Psoas muscle (tissue), 8 donors: Measurements from ENCODE around the gene GLIS2. TPM values are rescaled to one million over a fixed set of nuclear protein-coding genes. Genes with fewer than 3 reads are reported as not detected.
A peak's percentile ranks its signal among the peaks of the same experiment; 100 is the strongest.

Source experiments
- ATAC-seq, 4 donors: fragments of 200-7000 bp; cut with Tn5 transposase; one replicate each; pipeline ENCODE4 v1.9.1; 2020; ENCODE audit warnings: moderate library complexity in 3 of 4, mild to moderate bottlenecking in 2 of 4
- DNase-seq, 2 donors: peaks; one replicate each; pipeline ENCODE4 v3.0.0-alpha.2; 2020
- H3K27ac ChIP-seq: fragments of 200-600 bp; one replicate; pipeline ENCODE4 v1.8.0; 2022
- H3K27me3 ChIP-seq, 3 donors: fragments of 200-600 bp in 1 of 3; one replicate each; pipeline versions ENCODE4 v1.6.1 to v1.8.0; 2013 to 2022; ENCODE audit warnings: low read length in 2 of 3, mild to moderate bottlenecking in 2 of 3, moderate library complexity in 1 of 3; ENCODE audit not compliant: insufficient read depth in 3 of 3
- H3K36me3 ChIP-seq, 2 donors: fragments of 200-600 bp in 1 of 2; one replicate each; pipeline versions ENCODE4 v1.6.1 to v1.8.0; 2013 to 2022; ENCODE audit warnings: low read depth in 1 of 2, mild to moderate bottlenecking in 1 of 2, moderate library complexity in 1 of 2; ENCODE audit not compliant: insufficient read depth in 1 of 2
- H3K4me1 ChIP-seq: fragments of 200-600 bp; one replicate; pipeline ENCODE4 v1.8.0; 2022
- H3K4me3 ChIP-seq: fragments of 200-600 bp; one replicate; pipeline ENCODE4 v1.8.0; 2022; ENCODE audit warnings: mild to moderate bottlenecking
- H3K9me3 ChIP-seq: fragments of 200-600 bp; one replicate; pipeline ENCODE4 v1.8.0; 2022
- CTCF ChIP-seq: fragments of 200-600 bp; IDR thresholded peaks from one replicate; pipeline ENCODE4 v1.8.0; 2022; ENCODE audit warnings: antibody characterized with exemption
- WGBS, 3 donors: extraction: QIAGEN DNeasy Blood & Tissue Kit; methylation state at CpG; one replicate each; pipeline versions ENCODE4 v1.1.6 to v1.1.7; 2013; 5-methylcytosine and 5-hydroxymethylcytosine counted together
- intact Hi-C, 2 donors: fragments of 100-400 bp; cut with DNase I; formaldehyde crosslinking; loops; one replicate each; pipeline versions ENCODE4 v1.11.0 to v1.14.2; 2022
- polyA plus RNA-seq, 3 donors: library from polyadenylated mRNA; stranded (reverse); fragments of 200-250 nt; gene quantifications; one replicate each; pipeline ENCODE4 v1.2.3, GENCODE V29; 2013
- total RNA-seq, 4 donors: library from RNA; stranded (reverse); fragmentation: NEBNext Ultra II Directional in 2 of 4; extraction: Animal tissue kit (Norgen Biotek cat#: 25700) in 2 of 4; gene quantifications; one replicate each; pipeline versions ENCODE4 v1.2.1 to v1.2.4, GENCODE V29; 2021 to 2023
- donor health status: healthy with polysubstance abuse.
- donor health status: DM: no; HTN: no; CAD: no; lungs with moderate emphysema.
- donor health status: Bipolar disorder and iron deficiency.
- donor health status: healthy.
- donor health status: DM: yes; HTN: yes; CAD: no.
- donor health status: DM: no; HTN: no; CAD: no.
- donor health status: DM: no; HTN: no; CAD: no.
- donor health status: DM: yes; HTN: yes; CAD: no.

GLIS2 gene
- total and polyA plus RNA-seq, 7 donors, result 0.96 to 3.3 (median 1.7) TPM

- DNase-seq (no peak), ATAC-seq (no peak)
- H3K27ac ChIP-seq, result no peak overlapping the region
- H3K27me3 ChIP-seq, result peaks cover 0 to 38% (median 5%) of the 10 kb centered on the region in 3 donors
- TF ChIP-seq CTCF, result no peak
- H3K4me1 ChIP-seq, result peaks cover 5% of the 10 kb centered on the region
- no peaks in the 10 kb centered on the region for H3K9me3 ChIP-seq
- H3K36me3 ChIP-seq, result no peaks in the 10 kb centered on the region
- H3K4me3 ChIP-seq, result peak overlapping the region; percentile 25
- WGBS, 3 donors, result 64 to 71% (median 67%) methylated on average over 13 of the region's 13 CpGs
- intact Hi-C loops, result no loop called here
Measured at GRCh38 chr16:4318451-4318910, 2.6 kb downstream of the GLIS2 start.

- peaks cover 5% of the 10 kb centered on the region for H3K4me1 ChIP-seq
- no peak overlapping the region for H3K27ac ChIP-seq
- H3K36me3 ChIP-seq, result no peaks in the 10 kb centered on the region
- peak overlapping the region; percentile 6 for H3K4me3 ChIP-seq
- peaks cover 0 to 33% (median 5%) of the 10 kb centered on the region in 3 donors for H3K27me3 ChIP-seq
- DNase-seq (no peak), ATAC-seq (no peak)
- H3K9me3 ChIP-seq, result no peaks in the 10 kb centered on the region
- intact Hi-C loops, result no loop called here
- 73 to 82% (median 81%) methylated on average over 5 of the region's 5 CpGs for WGBS, 3 donors
- TF ChIP-seq CTCF, result no peak
Measured at GRCh38 chr16:4318967-4319366, 3.1 kb downstream of the GLIS2 start.

GRCh38 chr16:4319454-4320421 is 3.9 kb downstream of the GLIS2 start:
- Histone ChIP-seq H3K36me3 (no peaks in the 10 kb centered on the region), H3K9me3 (no peaks in the 10 kb centered on the region), H3K27ac (peak overlapping the region; percentile 5), H3K4me3 (peak overlapping the region; percentile 6), H3K4me1 (peaks cover 5% of the 10 kb centered on the region), H3K27me3 (peaks cover 0 to 25% (median 5%) of the 10 kb centered on the region in 3 donors)
- intact Hi-C loops, result loop anchor here in 1 of 2 donors (10.0 kb wide), 1 partner anchor 55 kb away; no protein-coding TSS in a partner anchor
- 55 to 57% (median 57%) methylated on average over 36 to 37 of the region's 37 CpGs for WGBS, 3 donors
- TF ChIP-seq CTCF, result no peak
- no peak for ATAC-seq
- DNase-seq, result peak; percentile 72 to 77

GRCh38 chr16:4320571-4321137 is 4.8 kb downstream of the GLIS2 start:
- Histone ChIP-seq H3K27me3 (peaks cover 0 to 18% (median 2%) of the 10 kb centered on the region in 3 donors), H3K4me1 (peaks cover 5% of the 10 kb centered on the region), H3K9me3 (no peaks in the 10 kb centered on the region), H3K27ac (peak overlapping the region; percentile 5), H3K4me3 (no peak overlapping the region), H3K36me3 (no peaks in the 10 kb centered on the region)
- 56 to 63% (median 60%) methylated on average over 15 to 16 of the region's 16 CpGs for WGBS, 3 donors
- TF ChIP-seq CTCF, result no peak
- DNase-seq (no peak), ATAC-seq (no peak)
- intact Hi-C loops, result loop anchor here in 1 of 2 donors (10.0 kb wide), 1 partner anchor 56 kb away; no protein-coding TSS in a partner anchor
